H9 (cell line): ENCODE results near the gene PRR27. TPM values are rescaled to one million over a fixed set of nuclear protein-coding genes. Genes with fewer than 3 reads are reported as not detected.

Experiments
- DNase-seq: peaks from one replicate; pipeline ENCODE4 v3.0.0-alpha.2; 2017
- H2AFZ ChIP-seq: one replicate; pipeline ENCODE4 v1.6.1; 2013; ENCODE audit warnings: mild to moderate bottlenecking, low read length, control low read depth, moderate library complexity
- H2AK5ac ChIP-seq: 2 replicates; pipeline ENCODE4 v1.6.1; 2013; ENCODE audit warnings: low read length, control low read depth, mixed read lengths; ENCODE audit not compliant: insufficient read length
- H2BK120ac ChIP-seq: one replicate; pipeline ENCODE4 v1.6.1; 2013; ENCODE audit warnings: low read depth, mild to moderate bottlenecking, low read length, control low read depth, inconsistent platforms; ENCODE audit not compliant: poor library complexity, severe bottlenecking
- H2BK12ac ChIP-seq: 2 replicates; pipeline ENCODE4 v1.6.1; 2013; ENCODE audit warnings: low read length, control low read depth, mixed read lengths, low read depth; ENCODE audit not compliant: insufficient read length
- H2BK15ac ChIP-seq: 2 replicates; pipeline ENCODE4 v1.6.1; 2013; ENCODE audit warnings: low read depth, low read length, control low read depth
- H2BK20ac ChIP-seq: one replicate; pipeline ENCODE4 v1.6.1; 2013; ENCODE audit warnings: low read depth, mild to moderate bottlenecking, low read length, control low read depth, inconsistent platforms; ENCODE audit not compliant: poor library complexity, severe bottlenecking
- H2BK5ac ChIP-seq: 2 replicates; pipeline ENCODE4 v1.6.1; 2013; ENCODE audit warnings: low read length, control low read depth, mixed read lengths; ENCODE audit not compliant: insufficient read length
- H3K14ac ChIP-seq: 2 replicates; pipeline ENCODE4 v1.6.1; 2013; ENCODE audit warnings: low read length, control low read depth; ENCODE audit not compliant: insufficient read depth
- H3K18ac ChIP-seq: 2 replicates; pipeline ENCODE4 v1.6.1; 2013; ENCODE audit warnings: low read depth, mild to moderate bottlenecking, mixed read lengths, low read length, control low read depth; ENCODE audit not compliant: insufficient read length
- H3K23ac ChIP-seq: 2 replicates; pipeline ENCODE4 v1.6.1; 2013; ENCODE audit warnings: low read length, control low read depth, mixed read lengths, low read depth; ENCODE audit not compliant: insufficient read length
- H3K23me2 ChIP-seq: 2 replicates; pipeline ENCODE4 v1.6.1; 2013; ENCODE audit warnings: low read depth, mild to moderate bottlenecking, mixed read lengths, low read length, control low read depth; ENCODE audit not compliant: insufficient read length, poor library complexity, severe bottlenecking
- H3K27ac ChIP-seq: 2 replicates; pipeline ENCODE4 v1.5.1; 2013; ENCODE audit warnings: low read length, control low read depth, mixed read lengths, low read depth; ENCODE audit not compliant: insufficient read length
- H3K27me3 ChIP-seq: 2 replicates; pipeline ENCODE4 v1.6.1; 2013; ENCODE audit warnings: low read length, control low read depth, inconsistent platforms; ENCODE audit not compliant: insufficient read depth
- H3K4ac ChIP-seq: 2 replicates; pipeline ENCODE4 v1.6.1; 2013; ENCODE audit warnings: low read depth, mild to moderate bottlenecking, control low read depth, inconsistent platforms, low read length, moderate library complexity
- H3K4me1 ChIP-seq: 2 replicates; pipeline ENCODE4 v1.6.1; 2013; ENCODE audit warnings: low read length, control low read depth, inconsistent platforms; ENCODE audit not compliant: insufficient read depth
- H3K4me2 ChIP-seq: 2 replicates; pipeline ENCODE4 v1.6.1; 2013; ENCODE audit warnings: low read length, control low read depth, mixed read lengths; ENCODE audit not compliant: insufficient read length, insufficient read depth
- H3K56ac ChIP-seq: 2 replicates; pipeline ENCODE4 v1.6.1; 2013; ENCODE audit warnings: low read depth, mild to moderate bottlenecking, mixed read lengths, low read length, control low read depth; ENCODE audit not compliant: insufficient read length
- H3K79me1 ChIP-seq: 2 replicates; pipeline ENCODE4 v1.6.1; 2013; ENCODE audit warnings: low read depth, mild to moderate bottlenecking, moderate library complexity, low read length, control low read depth, inconsistent platforms; ENCODE audit not compliant: insufficient read depth, poor library complexity, severe bottlenecking
- H3K79me2 ChIP-seq: 2 replicates; pipeline ENCODE4 v1.6.1; 2013; ENCODE audit warnings: low read length, control low read depth, inconsistent platforms; ENCODE audit not compliant: insufficient read depth
- H3K9ac ChIP-seq: 2 replicates; pipeline ENCODE4 v1.6.1; 2013; ENCODE audit warnings: low read length, control low read depth, mixed read lengths; ENCODE audit not compliant: insufficient read length; ENCODE audit errors: extremely low read depth
- H3K9me3 ChIP-seq: one replicate; pipeline ENCODE4 v1.6.1; 2013; ENCODE audit warnings: low read depth, low read length, inconsistent platforms; ENCODE audit not compliant: control insufficient read depth
- H3T11ph ChIP-seq: one replicate; pipeline ENCODE4 v1.6.1; 2013; ENCODE audit warnings: mild to moderate bottlenecking, low read length, control low read depth, inconsistent platforms
- H4K20me1 ChIP-seq: one replicate; pipeline ENCODE4 v1.6.1; 2013; ENCODE audit not compliant: control insufficient read depth, insufficient read length, insufficient read depth
- H4K5ac ChIP-seq: 2 replicates; pipeline ENCODE4 v1.6.1; 2013; ENCODE audit warnings: low read depth, mild to moderate bottlenecking, mixed read lengths, low read length, control low read depth; ENCODE audit not compliant: insufficient read length
- H4K8ac ChIP-seq: replicated peaks from 2 replicates; pipeline ENCODE4 v1.6.1; 2013; ENCODE audit warnings: low read length, control low read depth, mixed read lengths, low read depth; ENCODE audit not compliant: insufficient read length
- H4K91ac ChIP-seq: 2 replicates; pipeline ENCODE4 v1.6.1; 2013; ENCODE audit warnings: low read depth, mild to moderate bottlenecking, moderate library complexity, mixed read lengths, low read length, control low read depth; ENCODE audit not compliant: insufficient read length
- H3K27ac Mint-ChIP-seq, 3 experiments: 2 replicates in 2 of 3; 3 replicates in 1 of 3; pipeline ENCODE4 v1.8.0; 2020 to 2021; ENCODE audit warnings: mixed read lengths in 3 of 3, mild to moderate bottlenecking in 1 of 3, moderate library complexity in 1 of 3
- H3K27me3 Mint-ChIP-seq: 2 replicates; pipeline ENCODE4 v1.8.0; 2021; ENCODE audit warnings: low read depth, mild to moderate bottlenecking, moderate library complexity, mixed read lengths
- H3K36me3 Mint-ChIP-seq, 3 experiments: 2 replicates in 2 of 3; 3 replicates in 1 of 3; pipeline ENCODE4 v1.8.0; 2020 to 2021; ENCODE audit warnings: low read depth in 3 of 3, mixed read lengths in 3 of 3; ENCODE audit not compliant: insufficient read depth in 1 of 3
- H3K4me1 Mint-ChIP-seq, 2 experiments: 2 replicates each; pipeline ENCODE4 v1.8.0; 2020; ENCODE audit warnings: mixed read lengths in 2 of 2
- H3K4me3 Mint-ChIP-seq, 2 experiments: 2 replicates in 1 of 2; 3 replicates in 1 of 2; pipeline ENCODE4 v1.8.0; 2020 to 2021; ENCODE audit warnings: mild to moderate bottlenecking in 2 of 2, mixed read lengths in 2 of 2, moderate library complexity in 1 of 2
- H3K9me3 Mint-ChIP-seq, 2 experiments: 2 replicates in 1 of 2; 3 replicates in 1 of 2; pipeline ENCODE4 v1.8.0; 2020; ENCODE audit warnings: mild to moderate bottlenecking in 2 of 2, mixed read lengths in 2 of 2, moderate library complexity in 1 of 2
- WGBS: extraction: QIAGEN DNeasy Blood & Tissue Kit; methylation state at CpG from one replicate; pipeline ENCODE4 v1.1.7; 2013; ENCODE audit warnings: missing lambda C conversion rate, low lambda C conversion rate, mixed read lengths; ENCODE audit not compliant: insufficient read length; ENCODE audit errors: extremely low coverage; 5-methylcytosine and 5-hydroxymethylcytosine counted together
- total RNA-seq: library from RNA; stranded (reverse); gene quantifications from 2 replicates; pipeline ENCODE4 v1.2.1, GENCODE V29; 2021
- TF ChIP-seq, protein P1 (sequence below): fragments of 200-600 bp; sonication (generic); conservative IDR thresholded peaks from 3 replicates; pipeline ENCODE4 v1.8.0; 2021; ENCODE audit warnings: antibody characterized with exemption, mild to moderate bottlenecking

Gene PRR27
- total RNA-seq, 1 experiment from 2014 or later = not detected

DNA sequence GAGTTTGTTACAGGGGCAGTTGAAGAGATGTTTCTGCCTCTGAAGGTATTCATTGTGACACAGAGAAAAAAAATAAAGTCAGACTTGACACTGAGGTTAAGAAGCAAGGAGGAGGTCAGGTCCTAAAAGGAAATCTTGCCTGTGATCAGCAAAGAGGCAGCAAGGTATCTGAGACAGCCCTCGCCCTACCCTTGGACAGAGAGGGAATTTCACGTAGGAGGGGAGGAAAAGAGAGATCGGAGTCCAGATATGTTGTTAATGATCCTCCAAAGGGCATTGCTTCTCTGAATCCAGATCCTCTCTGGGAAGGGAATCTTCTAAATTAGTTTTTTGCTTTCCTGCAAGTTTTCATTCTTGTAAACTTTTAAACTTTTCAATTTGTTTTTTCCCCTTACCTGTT lies 15.3 kb upstream of the PRR27 start:
- Histone ChIP-seq H3K14ac (no peak overlapping the region), H4K5ac (no peak overlapping the region), H3K27ac (no peak overlapping the region), H2AK5ac (no peak overlapping the region), H4K20me1 (no peaks in the 10 kb centered on the region), H2BK15ac (no peak overlapping the region), H2AFZ (peak overlapping the region; percentile 16), H3K56ac (no peak overlapping the region), H4K91ac (no peak overlapping the region), H3K79me1 (no peaks in the 10 kb centered on the region), H3K23me2 (no peaks in the 10 kb centered on the region), H4K8ac (no peak overlapping the region), H3K9me3 (no peaks in the 10 kb centered on the region), H2BK12ac (no peak overlapping the region), H2BK5ac (no peak overlapping the region), H2BK120ac (no peak overlapping the region), H3K4me2 (no peak overlapping the region), H3K4ac (no peak overlapping the region), H3K79me2 (no peaks in the 10 kb centered on the region), H3K27me3 (no peaks in the 10 kb centered on the region), H3T11ph (no peak overlapping the region), H3K18ac (no peak overlapping the region), H2BK20ac (no peak overlapping the region), H3K23ac (no peak overlapping the region), H3K4me1 (no peaks in the 10 kb centered on the region), H3K9ac (no peak overlapping the region)
- H3K4me3 Mint-ChIP-seq = no peak overlapping the region
- no peaks in the 10 kb centered on the region for H3K36me3 Mint-ChIP-seq
- no peaks in the 10 kb centered on the region for H3K9me3 Mint-ChIP-seq
- no peak overlapping the region for H3K27ac Mint-ChIP-seq
- TF ChIP-seq, protein P1, sequence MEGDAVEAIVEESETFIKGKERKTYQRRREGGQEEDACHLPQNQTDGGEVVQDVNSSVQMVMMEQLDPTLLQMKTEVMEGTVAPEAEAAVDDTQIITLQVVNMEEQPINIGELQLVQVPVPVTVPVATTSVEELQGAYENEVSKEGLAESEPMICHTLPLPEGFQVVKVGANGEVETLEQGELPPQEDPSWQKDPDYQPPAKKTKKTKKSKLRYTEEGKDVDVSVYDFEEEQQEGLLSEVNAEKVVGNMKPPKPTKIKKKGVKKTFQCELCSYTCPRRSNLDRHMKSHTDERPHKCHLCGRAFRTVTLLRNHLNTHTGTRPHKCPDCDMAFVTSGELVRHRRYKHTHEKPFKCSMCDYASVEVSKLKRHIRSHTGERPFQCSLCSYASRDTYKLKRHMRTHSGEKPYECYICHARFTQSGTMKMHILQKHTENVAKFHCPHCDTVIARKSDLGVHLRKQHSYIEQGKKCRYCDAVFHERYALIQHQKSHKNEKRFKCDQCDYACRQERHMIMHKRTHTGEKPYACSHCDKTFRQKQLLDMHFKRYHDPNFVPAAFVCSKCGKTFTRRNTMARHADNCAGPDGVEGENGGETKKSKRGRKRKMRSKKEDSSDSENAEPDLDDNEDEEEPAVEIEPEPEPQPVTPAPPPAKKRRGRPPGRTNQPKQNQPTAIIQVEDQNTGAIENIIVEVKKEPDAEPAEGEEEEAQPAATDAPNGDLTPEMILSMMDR = no peak
- no CpG with 5 or more reads among the region's 3 CpGs for WGBS
- no peaks in the 10 kb centered on the region for H3K4me1 Mint-ChIP-seq
- no peak for DNase-seq
- no peaks in the 10 kb centered on the region for H3K27me3 Mint-ChIP-seq
